ENCODE data around the gene C2orf69.

GRCh38 chr2:199946196-199946595, 35.1 kb downstream of the C2orf69 start:
- TF ChIP-seq POLR2A (IDR thresholded peaks at IDR 0.05) = no peak
- TF ChIP-seq CTCF (IDR thresholded peaks at IDR 0.05) = no peak

All from transverse colon (tissue), 3 donors.